Thoracic aorta (tissue), 2 donors: ENCODE results near the gene PHOSPHO2. TPM values are rescaled to one million over a fixed set of nuclear protein-coding genes. Genes with fewer than 3 reads are reported as not detected.

Experiments
- ATAC-seq: fragments of 150-250 bp; one replicate; pipeline ENCODE4 v1.8.0; 2017; ENCODE audit warnings: low read depth; ENCODE audit not compliant: insufficient number of reproducible peaks, low FRiP score
- DNase-seq: peaks from one replicate; pipeline ENCODE4 v3.0.0-alpha.2; 2020; ENCODE audit warnings: low spot score
- H3K27ac ChIP-seq, 2 donors: fragments of 200-600 bp; sonication (generic); 1 replicate in 1 of 2; 2 replicates in 1 of 2; pipeline ENCODE4 v1.5.1; 2016; ENCODE audit warnings: mild to moderate bottlenecking in 2 of 2, moderate library complexity in 2 of 2
- H3K27me3 ChIP-seq: fragments of 200-600 bp; sonication (generic); replicated peaks from 2 replicates; pipeline ENCODE4 v1.6.0; 2016; ENCODE audit warnings: mild to moderate bottlenecking; ENCODE audit not compliant: insufficient read depth
- H3K36me3 ChIP-seq: fragments of 200-600 bp; sonication (generic); one replicate; pipeline ENCODE4 v1.5.1; 2016
- H3K4me1 ChIP-seq, 2 donors: fragments of 200-600 bp; sonication (generic); 1 replicate in 1 of 2; 2 replicates in 1 of 2; pipeline versions ENCODE4 v1.5.1 to v1.6.0; 2016; ENCODE audit warnings: low read depth in 2 of 2, mild to moderate bottlenecking in 1 of 2; ENCODE audit not compliant: control insufficient read depth in 1 of 2
- H3K4me3 ChIP-seq: fragments of 200-600 bp; sonication (generic); 2 replicates; pipeline ENCODE4 v1.5.1; 2016; ENCODE audit warnings: mild to moderate bottlenecking
- H3K9me3 ChIP-seq: fragments of 200-600 bp; sonication (generic); 2 replicates; pipeline ENCODE4 v1.5.1; 2016
- total RNA-seq, 2 donors: library from RNA; depleted of rRNA; stranded (reverse); fragments of >200 nt; gene quantifications; one replicate each; pipeline versions ENCODE4 v1.1.0 to v1.2.3, GENCODE V29; 2016
- TF ChIP-seq, protein P1 (sequence below): fragments of 200-600 bp; sonication (generic); IDR thresholded peaks from one replicate; pipeline ENCODE4 v1.5.1; 2019; ENCODE audit warnings: antibody characterized with exemption

PHOSPHO2 gene
- total RNA-seq, 2 donors from 2014 or later: 0.92 to 3.2 TPM

DNA sequence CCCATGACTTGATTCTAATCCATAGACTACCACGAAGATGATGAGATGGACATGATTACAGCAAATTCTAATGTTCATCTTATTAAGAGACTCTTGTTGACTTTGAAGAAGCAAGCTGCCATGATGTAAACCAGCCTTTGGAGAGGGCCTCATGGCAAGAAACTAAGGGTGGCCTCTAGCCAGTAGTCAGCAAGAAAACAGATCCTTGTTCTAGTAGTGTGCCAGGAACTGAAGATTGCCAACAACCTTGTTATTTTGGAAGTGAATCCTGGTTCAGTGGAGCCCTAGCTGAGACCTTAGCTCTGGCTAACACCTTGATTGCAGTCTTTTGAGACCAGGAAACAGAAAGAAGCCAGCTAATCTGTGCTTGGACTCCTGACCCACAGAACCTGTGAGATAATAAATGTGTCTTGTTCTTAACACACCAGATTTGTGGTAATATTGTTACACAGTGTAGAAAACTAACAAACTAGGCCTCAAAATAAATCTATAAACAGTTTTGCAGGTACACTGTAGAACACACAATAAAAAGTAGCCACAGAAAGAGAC lies 10.0 kb downstream of the PHOSPHO2 start:
- DNase-seq (no peak), ATAC-seq (no peak)
- Histone ChIP-seq H3K27me3 (no peaks in the 10 kb centered on the region), H3K4me1 (no peaks in the 10 kb centered on the region), H3K27ac (no peak overlapping the region), H3K4me3 (no peak overlapping the region), H3K9me3 (no peaks in the 10 kb centered on the region), H3K36me3 (no peaks in the 10 kb centered on the region)
- TF ChIP-seq, protein P1, sequence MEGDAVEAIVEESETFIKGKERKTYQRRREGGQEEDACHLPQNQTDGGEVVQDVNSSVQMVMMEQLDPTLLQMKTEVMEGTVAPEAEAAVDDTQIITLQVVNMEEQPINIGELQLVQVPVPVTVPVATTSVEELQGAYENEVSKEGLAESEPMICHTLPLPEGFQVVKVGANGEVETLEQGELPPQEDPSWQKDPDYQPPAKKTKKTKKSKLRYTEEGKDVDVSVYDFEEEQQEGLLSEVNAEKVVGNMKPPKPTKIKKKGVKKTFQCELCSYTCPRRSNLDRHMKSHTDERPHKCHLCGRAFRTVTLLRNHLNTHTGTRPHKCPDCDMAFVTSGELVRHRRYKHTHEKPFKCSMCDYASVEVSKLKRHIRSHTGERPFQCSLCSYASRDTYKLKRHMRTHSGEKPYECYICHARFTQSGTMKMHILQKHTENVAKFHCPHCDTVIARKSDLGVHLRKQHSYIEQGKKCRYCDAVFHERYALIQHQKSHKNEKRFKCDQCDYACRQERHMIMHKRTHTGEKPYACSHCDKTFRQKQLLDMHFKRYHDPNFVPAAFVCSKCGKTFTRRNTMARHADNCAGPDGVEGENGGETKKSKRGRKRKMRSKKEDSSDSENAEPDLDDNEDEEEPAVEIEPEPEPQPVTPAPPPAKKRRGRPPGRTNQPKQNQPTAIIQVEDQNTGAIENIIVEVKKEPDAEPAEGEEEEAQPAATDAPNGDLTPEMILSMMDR: no peak

DNA sequence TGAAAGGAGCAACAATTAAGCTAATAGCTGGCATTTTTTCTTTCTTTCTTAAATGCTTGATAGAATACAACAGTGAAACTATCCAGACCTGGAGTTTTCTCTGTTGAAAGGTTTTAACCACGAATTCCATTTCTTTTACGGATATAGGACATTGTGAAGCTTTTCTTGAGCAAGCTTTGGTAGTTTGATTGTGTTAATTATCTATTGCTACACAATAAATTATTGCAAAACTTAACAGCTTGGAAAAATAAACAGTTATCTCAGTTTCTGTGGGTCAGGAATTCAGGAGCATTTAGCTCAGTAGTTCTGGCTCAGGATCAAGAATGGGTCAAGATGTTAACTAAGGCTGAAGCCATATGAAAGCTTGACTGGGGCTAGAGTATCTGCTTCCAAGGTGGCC lies 11.7 kb downstream of the PHOSPHO2 start:
- no peak overlapping the region for H3K27ac ChIP-seq
- no peaks in the 10 kb centered on the region for H3K4me1 ChIP-seq
- H3K9me3 ChIP-seq: no peaks in the 10 kb centered on the region
- no peak for ATAC-seq
- no peaks in the 10 kb centered on the region for H3K27me3 ChIP-seq
- no peak for DNase-seq
- no peak overlapping the region for H3K4me3 ChIP-seq
- no peaks in the 10 kb centered on the region for H3K36me3 ChIP-seq
- TF ChIP-seq, protein P1: no peak

DNA sequence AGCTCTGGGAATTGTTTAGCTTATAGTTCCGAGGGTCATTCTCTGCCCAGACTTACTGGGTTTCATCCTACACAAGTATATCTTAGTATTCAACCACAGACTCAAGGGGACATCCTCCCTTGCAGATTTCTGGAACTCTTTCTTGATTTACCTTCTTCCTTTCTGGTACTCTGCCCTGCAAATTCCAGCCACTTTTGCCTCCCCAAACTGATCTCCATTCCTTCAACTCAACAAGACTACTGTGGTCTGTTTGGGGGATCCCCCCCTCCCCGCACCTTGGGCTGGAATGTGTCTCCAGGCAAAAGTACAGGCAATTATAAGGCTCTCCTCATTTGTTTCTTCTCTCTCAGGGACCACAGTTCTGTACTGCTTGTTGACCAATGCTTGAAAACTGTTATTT lies 13.4 kb downstream of the PHOSPHO2 start:
- Histone ChIP-seq H3K27me3 (no peaks in the 10 kb centered on the region), H3K27ac (no peak overlapping the region)
- no peak for ATAC-seq

DNA sequence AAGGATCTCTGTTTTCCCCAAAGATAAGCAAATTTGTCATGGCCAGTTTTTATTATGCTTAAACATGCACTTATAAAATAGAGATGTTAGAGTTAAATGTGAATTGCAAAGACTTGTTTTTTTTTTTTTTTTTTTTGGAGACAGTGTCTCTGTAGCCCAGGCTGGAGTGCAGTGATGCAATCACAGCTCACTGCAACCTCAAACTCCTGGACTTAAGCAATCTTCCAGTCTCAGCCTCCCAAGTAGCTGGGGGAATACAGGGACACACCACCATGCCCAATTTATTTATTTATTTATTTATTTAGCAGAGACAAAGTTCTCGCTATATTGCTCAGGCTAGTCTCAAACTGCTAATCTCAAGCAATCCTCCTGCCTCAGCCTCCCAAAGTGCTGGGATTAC lies 15.1 kb downstream of the PHOSPHO2 start:
- ATAC-seq (no peak), DNase-seq (no peak)
- TF ChIP-seq, protein P1: no peak
- no peaks in the 10 kb centered on the region for H3K36me3 ChIP-seq
- no peaks in the 10 kb centered on the region for H3K9me3 ChIP-seq
- H3K4me1 ChIP-seq: no peaks in the 10 kb centered on the region
- H3K27ac ChIP-seq: no peak overlapping the region
- H3K4me3 ChIP-seq: no peak overlapping the region
- no peaks in the 10 kb centered on the region for H3K27me3 ChIP-seq

More for the DNA sequence above, 13.4 kb downstream of the PHOSPHO2 start:
- Histone ChIP-seq H3K4me1 (no peaks in the 10 kb centered on the region), H3K36me3 (no peaks in the 10 kb centered on the region), H3K9me3 (no peaks in the 10 kb centered on the region), H3K4me3 (no peak overlapping the region)
- DNase-seq: no peak
- TF ChIP-seq, protein P1: no peak

DNA sequence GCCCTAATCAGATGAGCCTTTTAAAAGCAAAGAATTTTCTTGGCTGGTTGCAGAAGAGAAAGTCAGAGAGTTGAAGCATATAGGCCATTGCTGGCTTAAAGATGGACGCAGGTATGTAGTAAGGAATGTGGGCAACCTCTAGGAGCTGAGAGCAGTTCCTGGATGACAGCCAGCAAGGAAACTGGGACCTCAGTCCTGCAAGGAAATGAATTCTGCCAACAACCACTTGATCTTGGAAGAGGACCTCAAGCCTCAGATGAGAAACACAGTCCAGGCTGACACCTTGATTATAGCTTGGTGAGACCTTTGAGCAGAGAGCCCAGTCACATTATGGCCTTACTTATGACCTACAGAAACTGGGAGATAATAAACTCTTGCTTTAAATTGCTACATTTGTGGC lies 15.7 kb downstream of the PHOSPHO2 start:
- DNase-seq (no peak), ATAC-seq (no peak)
- peaks cover 0 to 2% of the 10 kb centered on the region in 2 donors for H3K4me1 ChIP-seq
- H3K27ac ChIP-seq: no peak overlapping the region
- TF ChIP-seq, protein P1: no peak
- H3K27me3 ChIP-seq: no peaks in the 10 kb centered on the region
- H3K36me3 ChIP-seq: no peaks in the 10 kb centered on the region
- no peaks in the 10 kb centered on the region for H3K9me3 ChIP-seq
- no peak overlapping the region for H3K4me3 ChIP-seq
